ENCODE data around the gene KRT4. TPM values are rescaled to one million over a fixed set of nuclear protein-coding genes. Genes with fewer than 3 reads are reported as not detected.

KRT4 gene
- total RNA-seq, 1 experiment from 2014 or later: not detected

- DNase-seq (ENCODE audit: low read depth, low spot score) (no peak), ATAC-seq (no peak)
- no TSS peak for BruUV-seq (replicated peaks)
- Histone ChIP-seq H3K9me2 (ENCODE audit: insufficient read depth) (no peaks in the 10 kb centered on the region), H3K4me2 (ENCODE audit: low read length) (no peak overlapping the region), H4K20me1 (ENCODE audit: insufficient read depth) (no peaks in the 10 kb centered on the region), H2AFZ (ENCODE audit: low read depth, low read length, poor library complexity, severe bottlenecking) (no peak overlapping the region), H3K4me3 (replicated peaks in 1 of 2; ENCODE audit: low read depth in 1 of 2, low read length in 2 of 2) (no peak overlapping the region), H3K9ac (ENCODE audit: low read length) (no peak overlapping the region), H3K9me3 (ENCODE audit: control insufficient read depth in 1 of 2, insufficient read depth in 1 of 2, low read depth in 1 of 2, low read length in 2 of 2) (no peaks in the 10 kb centered on the region), H3K36me3 (ENCODE audit: control insufficient read depth in 1 of 2, insufficient read depth in 2 of 2, low read length in 2 of 2) (no peaks in the 10 kb centered on the region), H3K27me3 (ENCODE audit: insufficient read depth, low read length) (no peaks in the 10 kb centered on the region), H3K4me1 (ENCODE audit: control insufficient read depth in 1 of 2, insufficient read depth in 2 of 2, low read length in 2 of 2) (peaks cover 2 to 26% of the 10 kb centered on the region in 2 experiments; a peak in 3 of 4 replicates), H3K27ac (ENCODE audit: low read depth, low read length) (no peak overlapping the region), H3K79me2 (ENCODE audit: insufficient read depth, low read length) (no peaks in the 10 kb centered on the region)
- intact Hi-C loops (cut with micrococcal nuclease): loop anchor here (10.0 kb wide), 1 partner anchor 147 kb away; no protein-coding TSS in a partner anchor
- CTCF ChIA-PET: no interaction called here
- RAD21 ChIA-PET (ENCODE audit: low non-redundant PET in 1 of 2, low total read pairs in 2 of 2, uncharacterized antibody in 2 of 2, unreplicated experiment in 2 of 2): no interaction called here
- POLR2A ChIA-PET: no interaction called here
- TF ChIP-seq ATF3 (IDR thresholded peaks at IDR 0.05) (no peak), SP1 (IDR thresholded peaks at IDR 0.05; ENCODE audit: low read depth) (no peak), EGR1 (IDR thresholded peaks at IDR 0.05; ENCODE audit: low read depth) (no peak), EZH2 (IDR thresholded peaks at IDR 0.05) (no peak), MAX (IDR thresholded peaks at IDR 0.05) (no peak), EZH2phosphoT487 (IDR thresholded peaks at IDR 0.05; ENCODE audit: borderline replicate concordance) (no peak)
Observed at GRCh38 chr12:52862023-52862422, 48.1 kb upstream of the KRT4 start.

GRCh38 chr12:52861511-52861910 lies 47.6 kb upstream of the KRT4 start:
- Histone ChIP-seq H3K27me3 (ENCODE audit: insufficient read depth, low read length) (no peaks in the 10 kb centered on the region), H3K9ac (ENCODE audit: low read length) (no peak overlapping the region), H3K9me3 (ENCODE audit: control insufficient read depth in 1 of 2, insufficient read depth in 1 of 2, low read depth in 1 of 2, low read length in 2 of 2) (no peaks in the 10 kb centered on the region), H3K4me1 (ENCODE audit: control insufficient read depth in 1 of 2, insufficient read depth in 2 of 2, low read length in 2 of 2) (peaks cover 2 to 29% of the 10 kb centered on the region in 2 experiments; a peak in 3 of 4 replicates), H3K27ac (ENCODE audit: low read depth, low read length) (no peak overlapping the region), H3K79me2 (ENCODE audit: insufficient read depth, low read length) (no peaks in the 10 kb centered on the region), H3K4me2 (ENCODE audit: low read length) (no peak overlapping the region), H3K36me3 (ENCODE audit: control insufficient read depth in 1 of 2, insufficient read depth in 2 of 2, low read length in 2 of 2) (no peaks in the 10 kb centered on the region), H3K4me3 (replicated peaks in 1 of 2; ENCODE audit: low read depth in 1 of 2, low read length in 2 of 2) (no peak overlapping the region), H4K20me1 (ENCODE audit: insufficient read depth) (no peaks in the 10 kb centered on the region), H3K9me2 (ENCODE audit: insufficient read depth) (no peaks in the 10 kb centered on the region), H2AFZ (ENCODE audit: low read depth, low read length, poor library complexity, severe bottlenecking) (no peak overlapping the region)
- intact Hi-C loops (cut with micrococcal nuclease): loop anchor here (10.0 kb wide), 1 partner anchor 147 kb away; no protein-coding TSS in a partner anchor
- ChIA-PET RAD21 (ENCODE audit: low non-redundant PET in 1 of 2, low total read pairs in 2 of 2, uncharacterized antibody in 2 of 2, unreplicated experiment in 2 of 2) (no interaction called here), POLR2A (no interaction called here), CTCF (no interaction called here)
- no TSS peak for BruUV-seq (replicated peaks)
- DNase-seq (ENCODE audit: low read depth, low spot score) (no peak), ATAC-seq (no peak)
- TF ChIP-seq CTCF (IDR thresholded peaks at IDR 0.05 in 2 of 3, conservative IDR thresholded peaks at IDR 0.05 in 1 of 3; ENCODE audit: borderline replicate concordance in 1 of 3, insufficient read depth in 1 of 3, low read depth in 2 of 3, low read length in 2 of 3) (no peak), POLR2AphosphoS5 (IDR thresholded peaks at IDR 0.05; ENCODE audit: low read depth, low read length) (no peak), CBX3 (IDR thresholded peaks at IDR 0.05; ENCODE audit: low read depth) (no peak), EZH2phosphoT487 (IDR thresholded peaks at IDR 0.05; ENCODE audit: borderline replicate concordance) (no peak), MAX (IDR thresholded peaks at IDR 0.05) (no peak)
